GM20000 (cell line): ENCODE data around the gene GRHL1.

Experiments
- DNase-seq: peaks from one replicate; pipeline ENCODE4 v3.0.0; 2012; ENCODE audit warnings: low spot score
- TF ChIP-seq, protein P1 (sequence below): IDR thresholded peaks from 2 replicates; pipeline ENCODE4 v1.5.1; 2012; ENCODE audit warnings: mild to moderate bottlenecking, control low read depth; ENCODE audit errors: extremely low read depth, missing control alignments

Gene GRHL1

GRCh38 chr2:9949239-9949991 lies 2.1 kb upstream of the GRHL1 start:
- TF ChIP-seq, protein P1, sequence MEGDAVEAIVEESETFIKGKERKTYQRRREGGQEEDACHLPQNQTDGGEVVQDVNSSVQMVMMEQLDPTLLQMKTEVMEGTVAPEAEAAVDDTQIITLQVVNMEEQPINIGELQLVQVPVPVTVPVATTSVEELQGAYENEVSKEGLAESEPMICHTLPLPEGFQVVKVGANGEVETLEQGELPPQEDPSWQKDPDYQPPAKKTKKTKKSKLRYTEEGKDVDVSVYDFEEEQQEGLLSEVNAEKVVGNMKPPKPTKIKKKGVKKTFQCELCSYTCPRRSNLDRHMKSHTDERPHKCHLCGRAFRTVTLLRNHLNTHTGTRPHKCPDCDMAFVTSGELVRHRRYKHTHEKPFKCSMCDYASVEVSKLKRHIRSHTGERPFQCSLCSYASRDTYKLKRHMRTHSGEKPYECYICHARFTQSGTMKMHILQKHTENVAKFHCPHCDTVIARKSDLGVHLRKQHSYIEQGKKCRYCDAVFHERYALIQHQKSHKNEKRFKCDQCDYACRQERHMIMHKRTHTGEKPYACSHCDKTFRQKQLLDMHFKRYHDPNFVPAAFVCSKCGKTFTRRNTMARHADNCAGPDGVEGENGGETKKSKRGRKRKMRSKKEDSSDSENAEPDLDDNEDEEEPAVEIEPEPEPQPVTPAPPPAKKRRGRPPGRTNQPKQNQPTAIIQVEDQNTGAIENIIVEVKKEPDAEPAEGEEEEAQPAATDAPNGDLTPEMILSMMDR, result no peak
- no peak for DNase-seq

DNA sequence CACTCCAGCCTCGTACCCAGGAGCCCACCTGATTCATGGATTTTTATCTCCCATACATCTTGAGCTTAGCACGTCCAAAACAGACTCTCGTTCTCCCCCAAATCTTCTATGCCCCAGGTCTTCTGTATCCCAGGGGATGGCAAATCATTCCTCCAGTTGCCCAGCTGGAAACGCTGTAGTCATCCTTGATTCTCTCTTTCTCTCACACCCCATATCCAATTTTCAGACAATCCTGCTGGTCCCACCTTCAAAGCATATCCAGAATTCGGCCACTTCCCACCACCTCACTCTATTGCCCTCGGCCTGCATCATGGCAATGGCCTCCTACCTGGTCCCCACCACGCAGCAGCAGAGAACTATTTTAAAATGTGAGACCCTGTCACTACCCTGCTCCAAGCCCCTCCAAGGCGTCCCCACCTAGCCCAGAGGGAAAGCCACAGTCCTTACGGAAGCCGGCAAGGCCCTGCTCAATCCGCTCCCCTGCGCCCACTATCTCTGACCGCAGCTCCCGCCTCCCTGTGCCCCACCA lies 1.4 kb upstream of the GRHL1 start:
- DNase-seq, result no peak
- TF ChIP-seq, protein P1, result no peak

GRCh38 chr2:9950521-9951271 lies 797 bp upstream of the GRHL1 start:
- TF ChIP-seq, protein P1, result no peak
- peak; percentile 88 for DNase-seq

GRCh38 chr2:9951272-9951521 lies 296 bp upstream of the GRHL1 start:
- TF ChIP-seq, protein P1, result no peak
- no peak for DNase-seq

- no peak for DNase-seq
- TF ChIP-seq, protein P1, result no peak
These were observed 819 bp downstream of the GRHL1 start for GRCh38 chr2:9952286-9952737.

DNA sequence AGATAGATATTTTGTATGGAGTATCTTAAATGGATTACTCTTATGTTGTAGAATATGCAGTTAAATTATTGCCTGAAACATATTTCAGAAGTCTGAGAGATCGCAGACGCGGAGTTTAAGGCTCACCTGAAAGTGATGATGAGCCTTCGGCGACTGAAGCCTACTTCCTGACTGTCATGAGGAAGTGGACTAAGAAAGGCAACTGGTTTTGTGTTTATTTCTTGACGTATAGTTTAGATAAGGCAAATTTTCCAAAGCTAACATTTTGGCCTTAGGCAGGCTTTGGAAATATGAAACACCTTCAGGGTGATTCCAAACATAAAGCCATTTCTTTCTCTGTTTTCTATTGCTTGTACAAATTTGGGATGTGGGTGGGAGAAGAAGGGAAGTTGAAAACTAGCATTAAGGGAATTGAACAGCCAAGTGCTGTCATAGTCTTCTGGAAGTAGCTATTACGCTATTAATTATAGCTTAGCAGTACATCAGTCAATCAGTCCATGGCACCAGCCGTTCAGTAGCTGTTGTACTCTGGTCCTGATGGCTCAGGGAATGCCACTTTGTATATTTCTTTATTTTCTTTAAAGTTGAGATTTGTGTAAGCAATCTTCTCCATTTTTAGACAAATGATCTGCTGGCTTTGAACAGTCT lies 1.5 kb downstream of the GRHL1 start:
- DNase-seq, result no peak
- TF ChIP-seq, protein P1, result no peak

DNA sequence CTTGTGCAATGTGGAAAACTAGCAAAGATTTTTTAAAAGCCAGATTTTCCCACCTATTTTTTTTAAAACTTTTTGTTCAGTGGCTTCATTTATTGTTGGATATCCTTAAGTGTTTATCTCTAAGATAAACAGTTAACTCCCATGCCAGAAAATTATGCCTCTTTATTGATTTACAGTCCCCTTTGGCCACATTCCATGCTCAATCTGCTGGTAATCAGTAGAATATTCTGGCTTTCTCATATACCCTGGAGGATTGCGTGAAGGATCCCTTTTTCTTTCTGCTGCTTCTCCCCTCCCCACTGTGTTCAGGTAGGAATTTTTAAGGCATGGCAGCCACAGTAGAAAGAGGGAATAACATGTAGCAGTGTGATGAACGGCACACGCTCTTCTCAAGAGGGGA lies 2.6 kb downstream of the GRHL1 start:
- no peak for DNase-seq
- TF ChIP-seq, protein P1, result no peak
